Measurements from ENCODE around the gene OR6C76.
"Not testable (repeated sequence)": the region's sequence is repeated elsewhere in the genome, so short reads cannot be mapped to it uniquely, and the experiment has no call there.

Gene OR6C76

DNA sequence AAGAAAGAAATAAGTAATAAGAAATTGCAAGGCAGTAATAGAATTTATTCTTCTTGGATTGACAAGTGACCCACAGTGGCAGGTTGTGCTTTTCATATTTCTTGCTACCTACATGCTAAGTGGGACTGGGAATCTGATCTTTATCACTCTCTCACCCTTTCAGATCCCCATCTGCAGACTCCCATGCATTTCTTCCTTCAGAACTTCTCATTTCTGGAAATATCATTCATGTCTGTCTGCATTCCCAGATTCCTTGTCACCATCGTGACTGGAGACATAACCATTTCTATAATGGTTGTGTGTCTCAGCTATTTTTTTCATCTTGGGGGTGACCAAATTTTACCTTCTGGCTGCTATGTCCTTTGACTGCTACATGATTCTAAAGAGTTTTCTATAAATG is 29.7 kb upstream of the OR6C76 start:
- no peak overlapping the region for H2AFZ ChIP-seq (ENCODE audit: low read length)
- no peaks in the 10 kb centered on the region for H3K36me3 ChIP-seq (ENCODE audit: insufficient read depth, low read length)
- no peaks in the 10 kb centered on the region for H3K9me3 ChIP-seq (ENCODE audit: low read length)
- H3K9ac ChIP-seq (ENCODE audit: low read length): no peak overlapping the region
- no peak overlapping the region for H3K4me2 ChIP-seq (ENCODE audit: low read length)
- no peaks in the 10 kb centered on the region for H3F3A ChIP-seq (ENCODE audit: insufficient read depth, low read length)
- no peaks in the 10 kb centered on the region for H3K4me1 ChIP-seq (ENCODE audit: insufficient read depth, low read length, severe bottlenecking)
- no peaks in the 10 kb centered on the region for H3K27me3 ChIP-seq (ENCODE audit: insufficient read depth, low read length)
- TF ChIP-seq, protein P1, sequence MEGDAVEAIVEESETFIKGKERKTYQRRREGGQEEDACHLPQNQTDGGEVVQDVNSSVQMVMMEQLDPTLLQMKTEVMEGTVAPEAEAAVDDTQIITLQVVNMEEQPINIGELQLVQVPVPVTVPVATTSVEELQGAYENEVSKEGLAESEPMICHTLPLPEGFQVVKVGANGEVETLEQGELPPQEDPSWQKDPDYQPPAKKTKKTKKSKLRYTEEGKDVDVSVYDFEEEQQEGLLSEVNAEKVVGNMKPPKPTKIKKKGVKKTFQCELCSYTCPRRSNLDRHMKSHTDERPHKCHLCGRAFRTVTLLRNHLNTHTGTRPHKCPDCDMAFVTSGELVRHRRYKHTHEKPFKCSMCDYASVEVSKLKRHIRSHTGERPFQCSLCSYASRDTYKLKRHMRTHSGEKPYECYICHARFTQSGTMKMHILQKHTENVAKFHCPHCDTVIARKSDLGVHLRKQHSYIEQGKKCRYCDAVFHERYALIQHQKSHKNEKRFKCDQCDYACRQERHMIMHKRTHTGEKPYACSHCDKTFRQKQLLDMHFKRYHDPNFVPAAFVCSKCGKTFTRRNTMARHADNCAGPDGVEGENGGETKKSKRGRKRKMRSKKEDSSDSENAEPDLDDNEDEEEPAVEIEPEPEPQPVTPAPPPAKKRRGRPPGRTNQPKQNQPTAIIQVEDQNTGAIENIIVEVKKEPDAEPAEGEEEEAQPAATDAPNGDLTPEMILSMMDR (IDR thresholded peaks at IDR 0.05; ENCODE audit: low read length): no peak
- no peak for TF ChIP-seq EZH2 (IDR thresholded peaks at IDR 0.05; ENCODE audit: borderline replicate concordance, low read length)
- no peak overlapping the region for H3K4me3 ChIP-seq (ENCODE audit: low read depth, low read length, poor library complexity, severe bottlenecking)
- no peaks in the 10 kb centered on the region for H3K79me2 ChIP-seq (ENCODE audit: insufficient read depth, low read length)
- H3K9me2 ChIP-seq (ENCODE audit: low read depth, low read length): no peaks in the 10 kb centered on the region
- no peak overlapping the region for H3K27ac ChIP-seq (ENCODE audit: low read depth, low read length, poor library complexity, severe bottlenecking)
- no peaks in the 10 kb centered on the region for H4K20me1 ChIP-seq (ENCODE audit: insufficient read depth, low read length)

DNA sequence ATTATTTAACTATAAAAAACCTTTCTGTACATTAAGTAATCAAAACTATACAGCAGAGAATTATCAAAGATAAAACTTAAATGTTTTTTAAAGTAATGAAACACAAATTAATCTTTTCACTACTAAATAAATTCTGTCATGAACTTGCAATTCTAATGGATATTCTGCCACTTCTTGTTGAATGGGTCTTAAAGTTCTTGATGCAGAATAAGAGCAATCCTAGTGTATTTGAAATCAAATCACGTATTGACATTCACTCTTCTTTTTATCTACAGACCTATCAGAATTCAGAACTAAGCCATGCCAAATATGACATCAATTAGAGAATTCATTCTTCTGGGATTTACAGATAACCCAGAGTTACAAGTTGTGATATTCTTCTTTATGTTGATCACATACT is 25.8 kb upstream of the OR6C76 start, which contains the start of gene OR6C65:
Gene OR6C65, plus strand, starts transcription at position 301 of the 400 bp plus-strand sequence. Its CDS starts 0 bp downstream, at position 301.
- H4K20me1 ChIP-seq (ENCODE audit: insufficient read depth, low read length): no peaks in the 10 kb centered on the region
- TF ChIP-seq, protein P1 (IDR thresholded peaks at IDR 0.05; ENCODE audit: low read length): no peak
- TF ChIP-seq EZH2 (IDR thresholded peaks at IDR 0.05; ENCODE audit: borderline replicate concordance, low read length): no peak
- no peaks in the 10 kb centered on the region for H3K4me1 ChIP-seq (ENCODE audit: insufficient read depth, low read length, severe bottlenecking)
- H3K9me2 ChIP-seq (ENCODE audit: low read depth, low read length): no peaks in the 10 kb centered on the region
- no peak within 1 kb of the TSS for H3K9ac ChIP-seq (ENCODE audit: low read length)
- no peaks in the 10 kb centered on the region for H3K9me3 ChIP-seq (ENCODE audit: low read length)
- H3K36me3 ChIP-seq (ENCODE audit: insufficient read depth, low read length): no peaks in the 10 kb centered on the region
- H3K27ac ChIP-seq (ENCODE audit: low read depth, low read length, poor library complexity, severe bottlenecking): no peak within 1 kb of the TSS
- H3K4me2 ChIP-seq (ENCODE audit: low read length): no peak within 1 kb of the TSS
- H3K79me2 ChIP-seq (ENCODE audit: insufficient read depth, low read length): no peaks in the 10 kb centered on the region
- H3F3A ChIP-seq (ENCODE audit: insufficient read depth, low read length): no peaks in the 10 kb centered on the region
- no peak within 1 kb of the TSS for H2AFZ ChIP-seq (ENCODE audit: low read length)
- H3K4me3 ChIP-seq (ENCODE audit: low read depth, low read length, poor library complexity, severe bottlenecking): no peak within 1 kb of the TSS
- no peaks in the 10 kb centered on the region for H3K27me3 ChIP-seq (ENCODE audit: insufficient read depth, low read length)

- H3K9me3 ChIP-seq (ENCODE audit: low read length): no peaks in the 10 kb centered on the region
- no peaks in the 10 kb centered on the region for H3K4me1 ChIP-seq (ENCODE audit: insufficient read depth, low read length, severe bottlenecking)
- H3K9me2 ChIP-seq (ENCODE audit: low read depth, low read length): no peaks in the 10 kb centered on the region; the same call in 1 of the 2 replicates
- H2AFZ ChIP-seq (ENCODE audit: low read length): no peak overlapping the region
- H3K4me2 ChIP-seq (ENCODE audit: low read length): no peak overlapping the region
- no peaks in the 10 kb centered on the region for H3K79me2 ChIP-seq (ENCODE audit: insufficient read depth, low read length)
- no peak overlapping the region for H3K4me3 ChIP-seq (ENCODE audit: low read depth, low read length, poor library complexity, severe bottlenecking)
- H3F3A ChIP-seq (ENCODE audit: insufficient read depth, low read length): no peaks in the 10 kb centered on the region
- no peak overlapping the region for H3K9ac ChIP-seq (ENCODE audit: low read length)
- H4K20me1 ChIP-seq (ENCODE audit: insufficient read depth, low read length): no peaks in the 10 kb centered on the region
- no peaks in the 10 kb centered on the region for H3K27me3 ChIP-seq (ENCODE audit: insufficient read depth, low read length)
- no peaks in the 10 kb centered on the region for H3K36me3 ChIP-seq (ENCODE audit: insufficient read depth, low read length)
- TF ChIP-seq, protein P1 (IDR thresholded peaks at IDR 0.05; ENCODE audit: low read length): no peak
- TF ChIP-seq EZH2 (IDR thresholded peaks at IDR 0.05; ENCODE audit: borderline replicate concordance, low read length): no peak
- H3K27ac ChIP-seq (ENCODE audit: low read depth, low read length, poor library complexity, severe bottlenecking): no peak overlapping the region
Measured at GRCh38 chr12:55407866-55408265, 18.2 kb upstream of the OR6C76 start.

DNA sequence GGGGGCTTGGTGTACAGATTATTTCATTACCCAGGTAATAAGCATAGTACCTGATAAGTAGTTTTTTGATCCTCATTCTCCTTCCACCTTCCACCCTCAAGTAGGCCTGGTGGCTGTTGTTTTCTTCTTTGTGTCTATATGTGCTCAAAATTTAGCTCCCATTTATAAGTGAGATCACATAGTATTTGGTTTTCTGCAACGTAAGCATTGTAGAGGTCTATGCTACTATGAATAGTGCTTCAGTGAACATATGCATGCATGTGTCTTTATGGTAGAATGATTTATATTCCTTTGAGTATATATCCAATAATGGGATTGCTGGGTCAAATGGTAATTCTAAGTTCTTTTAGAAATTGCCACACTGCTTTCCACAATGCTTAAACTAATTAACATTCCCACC is 16.9 kb upstream of the OR6C76 start:
- not testable (repeated sequence) for H3K4me3 ChIP-seq (ENCODE audit: low read depth, low read length, poor library complexity, severe bottlenecking); H3K36me3 ChIP-seq (ENCODE audit: insufficient read depth, low read length); H3K9ac ChIP-seq (ENCODE audit: low read length); H3K4me1 ChIP-seq (ENCODE audit: insufficient read depth, low read length, severe bottlenecking); H3K79me2 ChIP-seq (ENCODE audit: insufficient read depth, low read length); H3K27me3 ChIP-seq (ENCODE audit: insufficient read depth, low read length); H3K9me3 ChIP-seq (ENCODE audit: low read length); H3K9me2 ChIP-seq (ENCODE audit: low read depth, low read length); H3K27ac ChIP-seq (ENCODE audit: low read depth, low read length, poor library complexity, severe bottlenecking); H3K4me2 ChIP-seq (ENCODE audit: low read length); H2AFZ ChIP-seq (ENCODE audit: low read length); H3F3A ChIP-seq (ENCODE audit: insufficient read depth, low read length); H4K20me1 ChIP-seq (ENCODE audit: insufficient read depth, low read length)

- H3K27ac ChIP-seq (ENCODE audit: low read depth, low read length, poor library complexity, severe bottlenecking); H3K4me2 ChIP-seq (ENCODE audit: low read length); H3K27me3 ChIP-seq (ENCODE audit: insufficient read depth, low read length); H2AFZ ChIP-seq (ENCODE audit: low read length); H3K79me2 ChIP-seq (ENCODE audit: insufficient read depth, low read length); H3K9me2 ChIP-seq (ENCODE audit: low read depth, low read length); H3K36me3 ChIP-seq (ENCODE audit: insufficient read depth, low read length); H3K9me3 ChIP-seq (ENCODE audit: low read length); H3K4me3 ChIP-seq (ENCODE audit: low read depth, low read length, poor library complexity, severe bottlenecking); H4K20me1 ChIP-seq (ENCODE audit: insufficient read depth, low read length); H3K4me1 ChIP-seq (ENCODE audit: insufficient read depth, low read length, severe bottlenecking); H3F3A ChIP-seq (ENCODE audit: insufficient read depth, low read length); H3K9ac ChIP-seq (ENCODE audit: low read length): not testable (repeated sequence)
Measured at GRCh38 chr12:55412138-55412537, 13.9 kb upstream of the OR6C76 start.

Data from OCI-LY1 (cell line).